Muscle layer of duodenum (tissue), 2 donors: ENCODE results near the gene CTTN.

ENCODE experiments used
- H3K27ac ChIP-seq: one replicate; pipeline ENCODE4 v1.7.0; 2013; ENCODE audit warnings: mild to moderate bottlenecking, low read length
- H3K27me3 ChIP-seq: one replicate; pipeline ENCODE4 v1.7.0; 2013; ENCODE audit warnings: low read depth, mild to moderate bottlenecking, control low read depth, low read length
- H3K36me3 ChIP-seq, 2 donors: one replicate each; pipeline ENCODE4 v1.7.0; 2013; ENCODE audit warnings: low read length in 2 of 2, control low read depth in 1 of 2, mild to moderate bottlenecking in 1 of 2; ENCODE audit not compliant: insufficient read depth in 2 of 2, control insufficient read depth in 1 of 2
- H3K4me1 ChIP-seq, 2 donors: one replicate each; pipeline ENCODE4 v1.7.0; 2013; ENCODE audit warnings: low read length in 2 of 2, mild to moderate bottlenecking in 2 of 2, control low read depth in 1 of 2, moderate library complexity in 1 of 2; ENCODE audit not compliant: insufficient read depth in 2 of 2, control insufficient read depth in 1 of 2
- H3K4me3 ChIP-seq, 2 donors: one replicate each; pipeline ENCODE4 v1.7.0; 2013; ENCODE audit warnings: low read length in 2 of 2, low read depth in 1 of 2, mild to moderate bottlenecking in 1 of 2
- H3K9me3 ChIP-seq, 2 donors: one replicate each; pipeline ENCODE4 v1.7.0; 2013; ENCODE audit warnings: low read length in 2 of 2, control low read depth in 1 of 2, mild to moderate bottlenecking in 1 of 2; ENCODE audit not compliant: control insufficient read depth in 1 of 2
- donor health status: healthy.

The CTTN gene

DNA sequence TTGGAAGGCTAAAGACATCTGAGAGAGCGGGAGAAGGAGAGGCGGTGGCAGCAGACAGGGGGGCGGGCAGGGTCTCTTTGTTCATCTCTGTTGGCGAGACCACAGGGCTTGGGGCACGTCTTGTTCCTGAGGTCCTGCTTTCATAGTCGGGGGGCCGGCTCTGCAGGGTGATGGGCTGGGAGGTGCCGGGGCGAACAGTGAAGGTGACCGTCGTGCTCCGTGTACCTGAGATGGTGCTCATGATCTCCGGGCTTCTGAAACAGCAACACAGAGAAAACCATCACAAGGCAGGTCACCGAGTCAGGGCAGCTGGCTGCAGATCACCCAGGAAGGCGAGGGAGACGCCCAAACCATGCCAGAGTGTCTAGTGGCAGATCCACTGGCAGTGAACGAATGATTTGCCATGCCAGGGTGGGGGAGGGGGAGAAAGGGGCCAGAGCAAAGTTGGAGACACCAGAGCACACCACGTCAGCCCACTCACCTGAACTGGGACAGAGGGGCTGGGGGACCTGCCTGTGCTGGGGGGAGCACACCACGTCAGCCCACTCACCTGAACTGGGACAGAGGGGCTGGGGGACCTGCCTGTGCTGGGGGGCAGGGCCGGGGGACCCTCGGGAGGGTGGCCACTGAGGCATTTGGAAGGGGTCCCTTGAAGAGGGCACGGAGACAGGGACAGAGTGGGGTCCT, 75.0 kb downstream of the CTTN start:
- no peak overlapping the region for H3K4me3 ChIP-seq
- H3K9me3 ChIP-seq = no peaks in the 10 kb centered on the region
- no peak overlapping the region for H3K27ac ChIP-seq

DNA sequence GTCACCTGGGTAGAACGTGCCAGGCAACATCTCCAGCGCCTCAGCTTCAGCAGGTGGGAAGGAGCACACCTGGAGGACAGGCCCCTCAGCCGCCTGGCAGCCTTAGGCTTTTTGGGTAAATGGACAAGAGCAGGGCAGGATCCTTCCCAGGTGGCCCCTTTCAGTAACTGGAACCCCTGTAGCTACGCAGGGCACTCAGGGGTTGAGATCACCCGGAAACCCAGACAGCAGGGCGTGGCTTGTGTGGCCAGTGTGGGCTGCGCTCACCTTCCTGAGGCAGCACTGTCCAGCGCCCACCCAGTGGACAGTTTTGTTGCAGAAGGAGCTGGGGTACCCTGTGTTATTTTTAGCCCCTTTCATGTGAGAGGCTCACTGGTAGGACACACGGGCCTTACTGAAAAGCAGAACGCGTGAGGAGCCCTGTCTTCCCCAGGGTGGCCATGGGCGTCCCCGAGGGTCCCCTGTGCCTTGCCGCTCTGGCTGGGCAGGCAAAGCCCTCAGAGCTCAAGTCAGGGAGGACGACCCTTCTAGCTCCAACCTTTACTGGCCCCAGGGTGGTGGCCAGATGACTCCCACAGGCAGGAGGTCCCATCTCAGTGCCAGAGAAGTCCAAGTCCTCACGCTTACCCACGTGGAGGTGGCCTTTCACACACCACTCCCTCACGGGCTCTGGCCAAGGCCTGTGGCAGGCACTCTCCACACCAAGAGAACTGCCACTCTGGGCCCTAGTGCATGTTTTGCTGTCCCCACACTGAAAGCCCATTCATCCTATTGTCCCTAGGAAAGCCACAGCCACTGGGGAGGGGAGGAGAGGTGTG, 75.8 kb downstream of the CTTN start:
- no peaks in the 10 kb centered on the region for H3K9me3 ChIP-seq
- H3K4me1 ChIP-seq = no peaks in the 10 kb centered on the region
- H3K27me3 ChIP-seq = no peaks in the 10 kb centered on the region

More for the DNA sequence above, 75.0 kb downstream of the CTTN start:
- Histone ChIP-seq H3K27me3 (no peaks in the 10 kb centered on the region), H3K36me3 (no peaks in the 10 kb centered on the region), H3K4me1 (no peaks in the 10 kb centered on the region)

DNA sequence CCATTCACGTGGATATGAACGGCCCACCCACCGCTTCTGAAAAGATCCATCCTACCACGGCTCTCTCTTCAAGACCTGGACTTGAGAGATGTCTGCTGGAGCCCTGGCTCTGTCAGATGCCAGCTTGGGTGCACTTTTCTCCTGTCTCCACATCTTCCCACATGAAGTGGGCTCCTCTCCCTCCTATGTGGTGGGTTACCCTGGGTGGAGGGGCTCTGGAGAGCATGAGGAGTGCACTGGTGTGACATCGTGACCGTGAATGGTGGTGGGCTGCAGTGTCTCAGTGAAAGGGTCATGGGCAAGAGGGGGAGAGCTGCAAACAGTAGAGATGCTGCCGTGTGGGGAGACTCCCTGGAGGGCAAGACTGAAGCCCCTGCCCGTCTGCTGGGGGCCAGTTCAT, 76.4 kb downstream of the CTTN start:
- Histone ChIP-seq H3K9me3 (no peaks in the 10 kb centered on the region), H3K27me3 (no peaks in the 10 kb centered on the region), H3K4me1 (no peaks in the 10 kb centered on the region), H3K27ac (no peak overlapping the region), H3K4me3 (no peak overlapping the region), H3K36me3 (no peaks in the 10 kb centered on the region)

More for the DNA sequence above, 75.8 kb downstream of the CTTN start:
- Histone ChIP-seq H3K36me3 (no peaks in the 10 kb centered on the region), H3K27ac (no peak overlapping the region), H3K4me3 (no peak overlapping the region)

DNA sequence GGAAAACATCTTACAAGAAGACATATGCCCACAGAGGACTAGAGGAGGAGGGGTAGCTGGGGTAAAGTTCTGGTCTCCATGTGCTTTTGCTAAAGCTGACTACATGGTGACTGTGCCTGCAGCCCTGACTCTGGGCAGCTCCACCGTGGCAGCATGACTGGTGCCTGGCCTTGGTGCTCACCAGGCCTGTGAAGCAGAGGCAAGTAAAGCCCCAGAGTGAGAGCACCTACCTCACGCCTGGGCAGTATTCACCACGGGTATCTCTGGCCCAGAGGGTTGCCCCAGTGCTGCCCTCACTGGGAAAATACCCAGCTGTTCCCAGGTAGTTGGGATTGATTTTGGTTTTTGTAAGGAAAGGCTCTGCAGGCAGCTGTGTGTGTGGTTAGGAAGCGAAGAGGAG, 78.3 kb downstream of the CTTN start:
- H3K27ac ChIP-seq = no peak overlapping the region

DNA sequence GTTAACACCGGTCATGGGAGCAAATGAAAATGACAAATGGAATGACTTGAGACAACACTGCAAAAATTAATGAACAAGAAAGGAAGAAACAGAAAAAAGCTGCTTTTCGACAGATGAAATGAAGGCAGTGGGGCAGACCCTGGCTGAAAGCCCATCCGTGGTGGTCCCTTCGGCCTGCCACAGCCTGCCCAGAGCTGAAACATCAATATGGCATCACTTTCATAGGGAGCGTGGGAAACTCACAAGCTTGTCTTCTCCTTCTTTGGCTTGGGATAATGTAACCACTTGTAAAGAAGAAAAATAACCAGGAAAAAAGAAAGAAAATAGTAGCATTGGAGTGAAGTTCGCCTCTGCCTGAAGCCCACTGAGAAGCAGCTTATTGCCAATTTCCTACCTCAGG, 78.8 kb downstream of the CTTN start:
- H3K27ac ChIP-seq = no peak overlapping the region
- H3K9me3 ChIP-seq = no peaks in the 10 kb centered on the region
- no peak overlapping the region for H3K4me3 ChIP-seq
- no peaks in the 10 kb centered on the region for H3K4me1 ChIP-seq
- no peaks in the 10 kb centered on the region for H3K27me3 ChIP-seq
- H3K36me3 ChIP-seq = no peaks in the 10 kb centered on the region

More for the DNA sequence above, 78.3 kb downstream of the CTTN start:
- no peak overlapping the region for H3K4me3 ChIP-seq
- H3K4me1 ChIP-seq = no peaks in the 10 kb centered on the region
- H3K36me3 ChIP-seq = no peaks in the 10 kb centered on the region
- no peaks in the 10 kb centered on the region for H3K27me3 ChIP-seq
- no peaks in the 10 kb centered on the region for H3K9me3 ChIP-seq

DNA sequence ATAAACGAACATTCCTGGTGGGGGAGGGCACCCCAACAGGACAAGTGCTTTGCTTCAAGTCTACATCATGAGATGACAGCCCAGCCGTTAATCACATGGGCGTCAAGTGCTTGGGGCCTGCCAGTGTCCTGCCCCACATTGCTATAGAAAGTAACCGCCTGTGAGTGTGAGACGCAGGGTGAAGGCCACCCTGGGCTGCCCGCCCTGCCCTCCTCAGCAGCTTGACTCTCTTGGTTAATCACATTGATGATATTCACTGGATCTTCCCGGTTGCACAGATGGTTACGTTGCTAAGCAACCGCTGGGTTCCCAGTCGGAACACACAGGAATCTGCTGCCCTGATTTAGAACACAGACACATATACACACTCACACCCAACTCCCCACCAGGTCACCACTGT, 79.3 kb downstream of the CTTN start:
- H3K27me3 ChIP-seq = no peaks in the 10 kb centered on the region
- H3K36me3 ChIP-seq = no peaks in the 10 kb centered on the region
- H3K27ac ChIP-seq = no peak overlapping the region
- H3K4me1 ChIP-seq = peaks cover 0 to 2% of the 10 kb centered on the region in 2 donors
- no peaks in the 10 kb centered on the region for H3K9me3 ChIP-seq
- no peak overlapping the region for H3K4me3 ChIP-seq

DNA sequence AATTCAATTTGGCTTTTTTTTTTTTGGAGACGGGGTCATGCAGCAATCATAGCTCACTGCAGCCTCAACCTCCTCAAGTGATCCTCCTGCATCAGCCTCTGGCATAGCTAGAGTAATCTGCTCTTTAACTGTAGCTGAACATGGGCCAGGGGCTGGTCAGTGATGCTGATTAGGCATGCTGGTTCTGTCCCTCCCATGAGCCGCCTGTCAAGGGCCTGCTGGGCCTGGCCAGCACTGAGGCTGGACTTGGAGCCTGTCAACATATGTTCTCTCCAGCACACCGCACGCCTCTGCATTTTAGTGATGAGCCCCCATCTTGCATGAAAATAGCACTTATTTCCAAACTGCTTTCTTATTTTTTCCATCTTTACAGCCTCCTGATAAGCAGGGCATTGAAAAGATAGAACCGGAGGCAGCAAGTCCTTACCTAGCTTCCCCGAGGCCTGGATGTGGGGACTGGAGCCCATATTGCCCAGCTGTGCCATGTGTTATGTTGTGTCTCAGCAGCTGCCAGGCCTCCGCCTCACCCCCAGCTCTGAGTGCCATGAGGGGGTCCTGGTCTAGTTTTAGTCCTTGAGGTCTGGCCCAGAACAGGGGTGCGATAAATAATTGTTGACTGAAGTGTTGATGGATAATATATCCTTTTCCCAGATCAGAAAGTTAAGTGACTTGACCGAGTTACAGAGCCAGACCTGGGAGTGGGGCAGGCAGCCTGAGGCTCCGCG, 80.0 kb downstream of the CTTN start:
- Histone ChIP-seq H3K27ac (no peak overlapping the region), H3K9me3 (no peaks in the 10 kb centered on the region), H3K27me3 (no peaks in the 10 kb centered on the region), H3K4me3 (no peak overlapping the region), H3K4me1 (peaks cover 0 to 5% of the 10 kb centered on the region in 2 donors), H3K36me3 (no peaks in the 10 kb centered on the region)

DNA sequence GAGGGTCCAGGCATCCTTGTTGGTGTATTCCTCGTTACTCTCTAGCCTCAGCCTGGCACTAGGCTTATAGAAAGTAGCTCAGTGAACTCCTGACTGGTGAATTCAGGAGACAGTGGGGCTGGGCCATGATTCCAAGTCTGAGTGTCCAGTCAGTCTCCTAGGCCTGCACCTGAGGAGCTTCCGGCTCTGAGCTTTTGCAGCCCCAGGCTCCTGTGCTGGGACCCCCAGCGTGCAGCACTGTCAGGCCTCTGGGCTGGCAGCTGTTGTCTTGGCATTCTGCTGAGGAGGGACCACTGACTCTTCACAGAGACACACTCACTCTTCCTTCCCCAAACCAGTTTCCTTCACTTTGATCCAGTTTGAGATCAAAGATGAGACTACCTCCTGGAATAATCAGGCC, 82.4 kb downstream of the CTTN start:
- Histone ChIP-seq H3K4me3 (no peak overlapping the region), H3K27me3 (no peaks in the 10 kb centered on the region), H3K4me1 (peaks cover 0 to 5% of the 10 kb centered on the region in 2 donors), H3K36me3 (no peaks in the 10 kb centered on the region), H3K27ac (no peak overlapping the region), H3K9me3 (no peaks in the 10 kb centered on the region)

DNA sequence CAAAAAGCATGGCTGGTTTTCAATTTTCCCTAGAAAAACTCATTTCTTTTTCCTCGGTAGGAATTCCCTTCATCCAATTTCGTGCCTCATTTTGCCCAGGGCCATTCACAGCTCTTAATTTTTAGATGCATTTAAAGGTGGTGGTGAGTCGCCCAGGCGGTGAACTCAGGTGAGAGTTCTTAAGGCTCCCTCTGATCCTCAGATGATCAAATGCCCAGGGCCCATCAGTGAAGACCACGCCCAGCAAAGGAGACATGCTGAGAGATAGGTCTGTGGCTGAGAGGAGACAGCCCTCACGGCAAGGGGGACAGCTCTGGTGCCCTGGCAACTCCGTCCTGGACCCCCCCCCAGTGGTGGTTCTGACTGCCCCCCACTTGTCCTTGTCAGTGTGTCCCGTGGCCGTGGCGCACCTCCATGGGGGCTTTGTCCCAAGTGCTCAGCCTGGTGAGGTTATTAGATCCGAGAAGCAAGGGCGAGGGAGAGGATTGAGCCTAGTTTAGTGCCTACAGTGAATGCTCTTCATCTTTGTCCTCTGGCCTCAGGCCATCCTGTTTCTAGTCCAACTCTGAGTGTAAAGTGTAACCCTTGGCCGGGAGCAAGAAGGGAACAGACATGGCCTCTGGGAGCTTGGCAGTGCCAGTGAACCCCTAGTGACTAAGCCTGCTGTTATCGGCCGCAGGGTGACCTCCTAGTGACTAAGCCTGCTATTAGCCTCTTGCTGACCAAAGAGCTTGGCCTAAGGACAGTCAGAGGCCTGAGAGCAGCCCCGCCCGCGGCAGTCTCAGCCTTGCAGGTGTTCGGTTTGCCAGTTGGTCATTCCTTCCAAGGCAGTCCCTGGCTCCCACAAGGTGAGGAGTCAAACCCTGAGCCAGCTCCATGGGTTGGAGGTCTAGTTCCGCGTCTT, 83.5 kb downstream of the CTTN start:
- no peaks in the 10 kb centered on the region for H3K27me3 ChIP-seq
- H3K27ac ChIP-seq = no peak overlapping the region
- no peak overlapping the region for H3K4me3 ChIP-seq
- H3K9me3 ChIP-seq = no peaks in the 10 kb centered on the region
- H3K36me3 ChIP-seq = no peaks in the 10 kb centered on the region
- peaks cover 0 to 5% of the 10 kb centered on the region in 2 donors for H3K4me1 ChIP-seq

DNA sequence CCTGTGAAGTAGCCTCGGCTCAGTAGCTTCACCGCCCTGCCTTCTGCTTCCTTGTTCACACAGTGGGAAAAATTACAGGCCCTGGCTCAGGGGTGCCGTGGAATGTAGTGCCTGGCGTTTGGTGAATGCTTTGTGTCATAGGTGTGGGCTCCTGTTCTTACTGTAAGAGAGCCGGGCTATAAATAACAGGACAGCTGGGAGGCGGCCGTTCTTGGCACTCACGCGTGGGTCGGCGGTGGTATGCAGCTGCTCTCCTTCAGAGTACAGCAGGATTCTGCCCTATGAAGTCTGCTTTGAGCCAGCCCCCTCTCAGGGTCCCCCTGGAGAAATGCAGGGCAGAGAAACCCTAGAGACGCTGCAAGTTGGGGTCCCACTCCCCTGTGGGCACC, 84.2 kb downstream of the CTTN start:
- Histone ChIP-seq H3K36me3 (no peaks in the 10 kb centered on the region), H3K4me3 (no peak overlapping the region), H3K9me3 (no peaks in the 10 kb centered on the region), H3K27me3 (no peaks in the 10 kb centered on the region), H3K4me1 (peaks cover 0 to 5% of the 10 kb centered on the region in 2 donors), H3K27ac (no peak overlapping the region)
